Measurements from ENCODE around the gene DPF3.

GRCh38 chr14:72742118-72742837 lies 151.6 kb downstream of the DPF3 start:
- no peak for TF ChIP-seq CTCF (IDR thresholded peaks at IDR 0.05)
- TF ChIP-seq TCF7L2 (IDR thresholded peaks at IDR 0.05; ENCODE audit: low read depth, low read length) = no peak
